ENCODE data around the gene PTPN4. TPM values are rescaled to one million over a fixed set of nuclear protein-coding genes. Genes with fewer than 3 reads are reported as not detected.

PTPN4 gene
- total and polyA plus RNA-seq, 9 of the 15 experiments (the other 6 are each of a cell fraction or from before 2014, with no cell fraction given), result 5.0 to 32.8 (median 27.3) TPM

DNA sequence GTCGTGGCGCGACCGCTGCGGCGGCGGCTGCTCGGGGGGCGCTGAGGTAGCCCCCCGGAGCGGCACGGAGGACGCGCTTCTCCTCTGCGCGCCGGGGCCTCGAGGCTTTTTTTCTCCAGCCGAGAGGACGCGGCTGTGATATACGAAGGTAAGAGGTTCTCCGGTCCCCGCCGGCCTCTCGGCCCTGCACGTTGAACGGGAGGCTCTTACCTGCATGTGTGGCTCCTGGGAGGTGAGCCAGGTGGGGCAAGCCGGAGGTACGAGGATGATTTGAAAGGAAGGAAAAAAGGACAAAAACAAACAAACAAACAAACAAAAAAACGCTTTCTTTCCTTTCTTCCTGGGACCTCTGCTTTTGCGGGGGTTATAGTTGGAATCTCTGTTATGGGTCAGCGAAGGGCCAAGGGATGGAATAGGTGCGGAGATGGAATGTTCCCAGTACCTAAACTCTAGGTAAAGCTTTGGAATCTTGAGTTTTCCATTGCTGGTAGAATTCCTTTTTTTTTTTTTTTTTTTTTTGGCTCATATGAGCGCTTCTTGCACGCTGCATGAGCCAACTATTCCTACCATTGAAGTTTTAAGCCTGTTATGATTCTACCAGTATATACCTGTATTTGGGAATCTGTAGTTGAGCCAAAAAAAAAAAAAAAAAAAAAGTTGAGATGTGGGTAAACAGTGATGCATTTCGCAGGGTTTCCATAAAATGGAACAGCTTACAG is 674 bp downstream of the PTPN4 start (continued):
- peak; percentile 13 to 82; a peak in 1 of 4 replicates for TF ChIP-seq UBTF (IDR thresholded peaks at IDR 0.05; ENCODE audit: borderline replicate concordance in 1 of 2, low read depth in 2 of 2, low read length in 2 of 2)
- TF ChIP-seq RBM25 (IDR thresholded peaks at IDR 0.05; ENCODE audit: low read depth, low read length, severe bottlenecking), result no peak
- no peak for TF ChIP-seq ZC3H8 (IDR thresholded peaks at IDR 0.05)
- TF ChIP-seq, protein P1, sequence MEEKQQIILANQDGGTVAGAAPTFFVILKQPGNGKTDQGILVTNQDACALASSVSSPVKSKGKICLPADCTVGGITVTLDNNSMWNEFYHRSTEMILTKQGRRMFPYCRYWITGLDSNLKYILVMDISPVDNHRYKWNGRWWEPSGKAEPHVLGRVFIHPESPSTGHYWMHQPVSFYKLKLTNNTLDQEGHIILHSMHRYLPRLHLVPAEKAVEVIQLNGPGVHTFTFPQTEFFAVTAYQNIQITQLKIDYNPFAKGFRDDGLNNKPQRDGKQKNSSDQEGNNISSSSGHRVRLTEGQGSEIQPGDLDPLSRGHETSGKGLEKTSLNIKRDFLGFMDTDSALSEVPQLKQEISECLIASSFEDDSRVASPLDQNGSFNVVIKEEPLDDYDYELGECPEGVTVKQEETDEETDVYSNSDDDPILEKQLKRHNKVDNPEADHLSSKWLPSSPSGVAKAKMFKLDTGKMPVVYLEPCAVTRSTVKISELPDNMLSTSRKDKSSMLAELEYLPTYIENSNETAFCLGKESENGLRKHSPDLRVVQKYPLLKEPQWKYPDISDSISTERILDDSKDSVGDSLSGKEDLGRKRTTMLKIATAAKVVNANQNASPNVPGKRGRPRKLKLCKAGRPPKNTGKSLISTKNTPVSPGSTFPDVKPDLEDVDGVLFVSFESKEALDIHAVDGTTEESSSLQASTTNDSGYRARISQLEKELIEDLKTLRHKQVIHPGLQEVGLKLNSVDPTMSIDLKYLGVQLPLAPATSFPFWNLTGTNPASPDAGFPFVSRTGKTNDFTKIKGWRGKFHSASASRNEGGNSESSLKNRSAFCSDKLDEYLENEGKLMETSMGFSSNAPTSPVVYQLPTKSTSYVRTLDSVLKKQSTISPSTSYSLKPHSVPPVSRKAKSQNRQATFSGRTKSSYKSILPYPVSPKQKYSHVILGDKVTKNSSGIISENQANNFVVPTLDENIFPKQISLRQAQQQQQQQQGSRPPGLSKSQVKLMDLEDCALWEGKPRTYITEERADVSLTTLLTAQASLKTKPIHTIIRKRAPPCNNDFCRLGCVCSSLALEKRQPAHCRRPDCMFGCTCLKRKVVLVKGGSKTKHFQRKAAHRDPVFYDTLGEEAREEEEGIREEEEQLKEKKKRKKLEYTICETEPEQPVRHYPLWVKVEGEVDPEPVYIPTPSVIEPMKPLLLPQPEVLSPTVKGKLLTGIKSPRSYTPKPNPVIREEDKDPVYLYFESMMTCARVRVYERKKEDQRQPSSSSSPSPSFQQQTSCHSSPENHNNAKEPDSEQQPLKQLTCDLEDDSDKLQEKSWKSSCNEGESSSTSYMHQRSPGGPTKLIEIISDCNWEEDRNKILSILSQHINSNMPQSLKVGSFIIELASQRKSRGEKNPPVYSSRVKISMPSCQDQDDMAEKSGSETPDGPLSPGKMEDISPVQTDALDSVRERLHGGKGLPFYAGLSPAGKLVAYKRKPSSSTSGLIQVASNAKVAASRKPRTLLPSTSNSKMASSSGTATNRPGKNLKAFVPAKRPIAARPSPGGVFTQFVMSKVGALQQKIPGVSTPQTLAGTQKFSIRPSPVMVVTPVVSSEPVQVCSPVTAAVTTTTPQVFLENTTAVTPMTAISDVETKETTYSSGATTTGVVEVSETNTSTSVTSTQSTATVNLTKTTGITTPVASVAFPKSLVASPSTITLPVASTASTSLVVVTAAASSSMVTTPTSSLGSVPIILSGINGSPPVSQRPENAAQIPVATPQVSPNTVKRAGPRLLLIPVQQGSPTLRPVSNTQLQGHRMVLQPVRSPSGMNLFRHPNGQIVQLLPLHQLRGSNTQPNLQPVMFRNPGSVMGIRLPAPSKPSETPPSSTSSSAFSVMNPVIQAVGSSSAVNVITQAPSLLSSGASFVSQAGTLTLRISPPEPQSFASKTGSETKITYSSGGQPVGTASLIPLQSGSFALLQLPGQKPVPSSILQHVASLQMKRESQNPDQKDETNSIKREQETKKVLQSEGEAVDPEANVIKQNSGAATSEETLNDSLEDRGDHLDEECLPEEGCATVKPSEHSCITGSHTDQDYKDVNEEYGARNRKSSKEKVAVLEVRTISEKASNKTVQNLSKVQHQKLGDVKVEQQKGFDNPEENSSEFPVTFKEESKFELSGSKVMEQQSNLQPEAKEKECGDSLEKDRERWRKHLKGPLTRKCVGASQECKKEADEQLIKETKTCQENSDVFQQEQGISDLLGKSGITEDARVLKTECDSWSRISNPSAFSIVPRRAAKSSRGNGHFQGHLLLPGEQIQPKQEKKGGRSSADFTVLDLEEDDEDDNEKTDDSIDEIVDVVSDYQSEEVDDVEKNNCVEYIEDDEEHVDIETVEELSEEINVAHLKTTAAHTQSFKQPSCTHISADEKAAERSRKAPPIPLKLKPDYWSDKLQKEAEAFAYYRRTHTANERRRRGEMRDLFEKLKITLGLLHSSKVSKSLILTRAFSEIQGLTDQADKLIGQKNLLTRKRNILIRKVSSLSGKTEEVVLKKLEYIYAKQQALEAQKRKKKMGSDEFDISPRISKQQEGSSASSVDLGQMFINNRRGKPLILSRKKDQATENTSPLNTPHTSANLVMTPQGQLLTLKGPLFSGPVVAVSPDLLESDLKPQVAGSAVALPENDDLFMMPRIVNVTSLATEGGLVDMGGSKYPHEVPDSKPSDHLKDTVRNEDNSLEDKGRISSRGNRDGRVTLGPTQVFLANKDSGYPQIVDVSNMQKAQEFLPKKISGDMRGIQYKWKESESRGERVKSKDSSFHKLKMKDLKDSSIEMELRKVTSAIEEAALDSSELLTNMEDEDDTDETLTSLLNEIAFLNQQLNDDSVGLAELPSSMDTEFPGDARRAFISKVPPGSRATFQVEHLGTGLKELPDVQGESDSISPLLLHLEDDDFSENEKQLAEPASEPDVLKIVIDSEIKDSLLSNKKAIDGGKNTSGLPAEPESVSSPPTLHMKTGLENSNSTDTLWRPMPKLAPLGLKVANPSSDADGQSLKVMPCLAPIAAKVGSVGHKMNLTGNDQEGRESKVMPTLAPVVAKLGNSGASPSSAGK (IDR thresholded peaks at IDR 0.05), result 0 out of 2 replicates have a peak, but pooled peaks have one; percentile 2
- no peak for TF ChIP-seq ZNF263 (CRISPR knock-in tag; IDR thresholded peaks at IDR 0.05; ENCODE audit: borderline replicate concordance)
- TF ChIP-seq NCOR1 (IDR thresholded peaks at IDR 0.05), result no peak
- peak; percentile 7; the same call in 1 of the 2 replicates for TF ChIP-seq MTA3 (IDR thresholded peaks at IDR 0.05; ENCODE audit: borderline replicate concordance)
- TF ChIP-seq FOSL1 (tag; conservative IDR thresholded peaks at IDR 0.05), result peak; percentile 5; the same call in 1 of the 2 replicates
- TF ChIP-seq, protein P2, sequence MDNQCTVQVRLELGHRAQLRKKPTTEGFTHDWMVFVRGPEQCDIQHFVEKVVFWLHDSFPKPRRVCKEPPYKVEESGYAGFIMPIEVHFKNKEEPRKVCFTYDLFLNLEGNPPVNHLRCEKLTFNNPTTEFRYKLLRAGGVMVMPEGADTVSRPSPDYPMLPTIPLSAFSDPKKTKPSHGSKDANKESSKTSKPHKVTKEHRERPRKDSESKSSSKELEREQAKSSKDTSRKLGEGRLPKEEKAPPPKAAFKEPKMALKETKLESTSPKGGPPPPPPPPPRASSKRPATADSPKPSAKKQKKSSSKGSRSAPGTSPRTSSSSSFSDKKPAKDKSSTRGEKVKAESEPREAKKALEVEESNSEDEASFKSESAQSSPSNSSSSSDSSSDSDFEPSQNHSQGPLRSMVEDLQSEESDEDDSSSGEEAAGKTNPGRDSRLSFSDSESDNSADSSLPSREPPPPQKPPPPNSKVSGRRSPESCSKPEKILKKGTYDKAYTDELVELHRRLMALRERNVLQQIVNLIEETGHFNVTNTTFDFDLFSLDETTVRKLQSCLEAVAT (IDR thresholded peaks at IDR 0.05), result peak; percentile 59 to 75; a peak in 3 of 4 replicates
- no peak for TF ChIP-seq FOXK2 (conservative IDR thresholded peaks at IDR 0.05 in 1 of 2, IDR thresholded peaks at IDR 0.05 in 1 of 2; ENCODE audit: low read depth in 2 of 2)

All from K562 (cell line).